ENCODE results near the gene TMEM187. TPM values are rescaled to one million over a fixed set of nuclear protein-coding genes. Genes with fewer than 3 reads are reported as not detected.

The TMEM187 gene
- polyA plus RNA-seq, 12 donors = 2.7 to 7.0 (median 4.8) TPM; not detected in 2

Other genes starting within 250 kb of the TMEM187 start
- 10 to 100 TPM in 11 of 12 donors, not detected in 1; 66.3 to 89.7 (median 73.6) TPM for gene BCAP31, start 248.4 kb upstream of the TMEM187 start, polyA plus RNA-seq (ENCODE audit: insufficient read length in 12 of 12)
- gene ABCD1, start 247.9 kb upstream of the TMEM187 start, polyA plus RNA-seq (ENCODE audit: insufficient read length in 12 of 12) = 10 to 100 TPM in 2 of 12 donors, 1 to 10 TPM in 9, not detected in 1; 5.7 to 14.0 (median 8.6) TPM
- gene PLXNB3, start 208.5 kb upstream of the TMEM187 start, polyA plus RNA-seq (ENCODE audit: insufficient read length in 12 of 12) = 10 to 100 TPM in 2 of 12 donors, 1 to 10 TPM in 9, not detected in 1; 2.0 to 10.9 (median 3.1) TPM
- 100 to 1,000 TPM in 11 of 12 donors, not detected in 1; 109 to 276 (median 201) TPM for gene SRPK3, start 191.7 kb upstream of the TMEM187 start, polyA plus RNA-seq (ENCODE audit: insufficient read length in 12 of 12)
- gene IDH3G, start 178.4 kb upstream of the TMEM187 start, polyA plus RNA-seq (ENCODE audit: insufficient read length in 12 of 12) = 10 to 100 TPM in 11 of 12 donors, not detected in 1; 37.1 to 73.0 (median 39.8) TPM
- 100 to 1,000 TPM in 9 of 12 donors, 10 to 100 TPM in 2, not detected in 1; 94.6 to 175 (median 108) TPM for gene SSR4, start 178.1 kb upstream of the TMEM187 start, polyA plus RNA-seq (ENCODE audit: insufficient read length in 12 of 12)
- 1 to 10 TPM in 11 of 12 donors, not detected in 1; 2.7 to 9.6 (median 2.8) TPM for gene PDZD4, start 142.2 kb upstream of the TMEM187 start, polyA plus RNA-seq (ENCODE audit: insufficient read length in 12 of 12)
- gene L1CAM, start 86.6 kb upstream of the TMEM187 start, polyA plus RNA-seq (ENCODE audit: insufficient read length in 12 of 12) = 10 to 100 TPM in 2 of 12 donors, 1 to 10 TPM in 9, not detected in 1; 1.7 to 11.7 (median 2.8) TPM
- 1 to 10 TPM in 1 of 12 donors, under 1 TPM in 9, not detected in 2; 0.33 to 1.3 (median 0.63) TPM for gene AVPR2, start 68.1 kb upstream of the TMEM187 start, polyA plus RNA-seq (ENCODE audit: insufficient read length in 12 of 12)
- 10 to 100 TPM in 11 of 12 donors, not detected in 1; 13.9 to 84.8 (median 18.2) TPM for gene ARHGAP4, start 46.5 kb upstream of the TMEM187 start, polyA plus RNA-seq (ENCODE audit: insufficient read length in 12 of 12)
- 10 to 100 TPM in 11 of 12 donors, not detected in 1; 42.6 to 72.0 (median 57.7) TPM for gene NAA10, start 37.7 kb upstream of the TMEM187 start, polyA plus RNA-seq (ENCODE audit: insufficient read length in 12 of 12)
- gene RENBP, start 28.1 kb upstream of the TMEM187 start, polyA plus RNA-seq (ENCODE audit: insufficient read length in 12 of 12) = 10 to 100 TPM in 1 of 12 donors, 1 to 10 TPM in 10, not detected in 1; 1.4 to 26.0 (median 2.3) TPM
- 100 to 1,000 TPM in 1 of 12 donors, 10 to 100 TPM in 11; 24.3 to 129 (median 31.2) TPM for gene HCFC1, start 936 bp upstream of the TMEM187 start, polyA plus RNA-seq (ENCODE audit: insufficient read length in 12 of 12)
- 10 to 100 TPM in 11 of 12 donors, not detected in 1; 27.7 to 48.5 (median 39.2) TPM for gene IRAK1, start 47.1 kb downstream of the TMEM187 start, polyA plus RNA-seq (ENCODE audit: insufficient read length in 12 of 12)
- 10 to 100 TPM in 11 of 12 donors, not detected in 1; 16.5 to 30.0 (median 19.2) TPM for gene MECP2, start 125.0 kb downstream of the TMEM187 start, polyA plus RNA-seq (ENCODE audit: insufficient read length in 12 of 12)
- not detected for gene OPN1LW, start 171.5 kb downstream of the TMEM187 start, polyA plus RNA-seq (ENCODE audit: insufficient read length in 12 of 12)
- gene OPN1MW, start 209.8 kb downstream of the TMEM187 start, polyA plus RNA-seq (ENCODE audit: insufficient read length in 12 of 12) = not detected
- gene OPN1MW2, start 247.0 kb downstream of the TMEM187 start, polyA plus RNA-seq (ENCODE audit: insufficient read length in 12 of 12) = not detected